Activated CD4-positive, alpha-beta memory T cell treated with anti-CD3 and anti-CD28 coated beads, Interleukin-2, amount 10 ng/mL, durations not matched to agents 7 days and 5 days (primary cell): ENCODE measurements around the gene BICRA. TPM values are rescaled to one million over a fixed set of nuclear protein-coding genes. Genes with fewer than 3 reads are reported as not detected.
"Not testable (repeated sequence)": the region's sequence is repeated elsewhere in the genome, so short reads cannot be mapped to it uniquely, and the experiment has no call there.

Source experiments
- CTCF ChIA-PET: fragments of 350-600 bp; sonication (Branson Sonifier 250); formaldehyde crosslinking; loops from one replicate; lab custom pipeline; 2021; ENCODE audit warnings: antibody characterized with exemption, inconsistent platforms; lab: Charles Lee
- POLR2A ChIA-PET: fragments of 350-600 bp; sonication (Branson Sonifier 250); formaldehyde crosslinking; loops from one replicate; lab custom pipeline; 2021; ENCODE audit warnings: antibody characterized with exemption; lab: Charles Lee
- DNase-seq: peaks from one replicate; pipeline ENCODE4 v3.0.0-alpha.2; 2020
- H3K27ac Mint-ChIP-seq: one replicate; pipeline ENCODE4 v1.8.0; 2021; ENCODE audit warnings: mild to moderate bottlenecking, mixed read lengths
- H3K27me3 Mint-ChIP-seq: one replicate; pipeline ENCODE4 v1.8.0; 2021; ENCODE audit warnings: mixed read lengths
- H3K36me3 Mint-ChIP-seq: one replicate; pipeline ENCODE4 v1.8.0; 2021; ENCODE audit warnings: low read depth, mixed read lengths
- H3K4me1 Mint-ChIP-seq: one replicate; pipeline ENCODE4 v1.8.0; 2021; ENCODE audit warnings: mixed read lengths
- H3K4me3 Mint-ChIP-seq: one replicate; pipeline ENCODE4 v1.8.0; 2021; ENCODE audit warnings: mild to moderate bottlenecking, mixed read lengths
- H3K9me3 Mint-ChIP-seq: one replicate; pipeline ENCODE4 v1.8.0; 2021; ENCODE audit warnings: mixed read lengths
- total RNA-seq, 2 experiments: library from RNA; stranded (reverse); gene quantifications; one replicate each; pipeline ENCODE4 v1.2.3, GENCODE V29; 2021

The BICRA gene
- 10 to 100 TPM; 20.2 to 23.3 TPM for total RNA-seq

DNA sequence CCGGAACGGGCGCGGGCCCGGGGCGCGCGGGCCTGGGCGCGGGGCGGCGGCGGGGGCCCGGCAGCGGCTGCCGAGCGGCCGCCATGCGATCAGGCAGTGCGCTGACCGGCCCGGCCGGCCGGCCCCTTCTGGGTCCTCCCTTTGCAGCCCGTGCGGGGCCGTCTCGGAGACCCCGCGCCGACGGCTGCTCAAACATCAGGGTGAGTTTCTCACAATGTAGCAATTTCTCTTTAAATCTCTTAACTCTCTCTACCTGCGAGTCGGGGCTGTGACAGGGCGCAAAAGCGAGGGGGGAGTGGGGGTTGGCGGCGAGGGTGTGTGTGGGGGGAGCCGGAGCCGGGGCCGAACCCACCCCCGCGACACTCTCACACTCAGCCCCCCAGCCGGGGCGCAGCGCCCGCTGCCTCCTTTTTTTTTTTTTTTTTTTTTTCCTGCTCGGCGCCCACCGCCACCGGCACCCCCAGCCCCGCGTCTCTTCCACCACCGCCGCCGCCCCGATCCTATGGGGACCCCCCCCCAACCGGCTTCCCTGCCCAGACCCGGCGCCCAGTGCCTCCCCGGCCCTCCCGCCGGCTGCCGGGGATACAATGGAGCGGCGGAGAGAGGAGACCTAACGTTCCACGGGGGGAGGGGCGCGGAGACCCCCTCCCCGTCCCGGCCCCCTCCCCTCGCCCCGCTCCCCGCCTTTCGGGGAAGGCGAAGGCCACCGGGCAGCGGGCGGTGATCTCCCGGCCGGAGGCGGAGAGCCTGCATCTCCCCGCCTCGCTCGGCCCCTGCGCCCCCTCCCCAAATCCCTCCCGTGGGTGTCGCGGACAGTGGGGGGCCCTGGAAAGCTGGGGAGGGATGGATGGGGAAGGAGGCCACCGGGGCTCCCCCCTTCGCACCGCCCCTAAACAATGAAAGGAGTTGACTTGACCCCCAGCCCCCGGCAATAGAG, at the start of gene BICRA:
Gene BICRA (plus strand): TSS at position 166 of the 937 bp plus-strand sequence. CDS start 64,441 bp downstream, outside the sequence.
- H3K4me3 Mint-ChIP-seq, result peak within 1 kb of the TSS; percentile 95
- ChIA-PET CTCF (interaction anchor here (1.2 to 2.0 kb wide), 4 partner anchors 9 to 125 kb away, joined by 4 to 13 read pairs (median 6); partner anchors contain the start of genes KPTN and NAPA), POLR2A (interaction anchor here (0.7 to 2.8 kb wide), 16 partner anchors 9 to 1008 kb away, joined by 3 to 46 read pairs (median 6); partner anchors contain the start of genes CALM3, KPTN, NAPA and NOP53)
- peaks cover 15% of the 10 kb centered on the region for H3K36me3 Mint-ChIP-seq
- DNase-seq, result peak; percentile 85
- H3K27me3 Mint-ChIP-seq, result peaks cover under 1% of the 10 kb centered on the region
- peak within 1 kb of the TSS; percentile 95 for H3K27ac Mint-ChIP-seq
- H3K9me3 Mint-ChIP-seq, result no peaks in the 10 kb centered on the region
- peaks cover 28% of the 10 kb centered on the region for H3K4me1 Mint-ChIP-seq

DNA sequence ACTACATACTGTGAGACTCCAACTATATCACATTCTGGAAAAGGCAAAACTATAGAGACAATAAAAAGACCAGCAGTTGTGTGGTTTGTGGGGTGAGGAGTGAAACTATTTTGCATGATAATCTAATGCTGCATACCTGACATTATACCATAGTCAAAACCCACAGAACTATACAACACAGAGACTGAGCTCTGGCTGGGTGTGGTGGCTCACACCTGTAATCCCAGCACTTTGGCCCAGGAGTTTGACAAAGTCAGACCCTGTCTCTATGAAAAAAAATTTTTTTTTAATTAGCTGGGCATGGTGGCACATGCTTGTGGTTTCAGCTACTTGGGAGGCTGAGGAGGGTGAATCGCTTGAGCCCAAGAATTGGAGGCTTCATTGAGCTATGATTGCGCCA, 47.9 kb upstream of the BICRA start:
- DNase-seq, result no peak

GRCh38 chr19:47561440-47562057, 47.4 kb upstream of the BICRA start:
- no peak overlapping the region for H3K4me3 Mint-ChIP-seq
- ChIA-PET CTCF (interaction anchor here (1.5 to 2.1 kb wide), 2 partner anchors 125 to 151 kb away, joined by 3 to 5 read pairs; partner anchors contain the start of gene EHD2), POLR2A (interaction anchor here (1.3 kb wide), 1 partner anchor 39 kb away, joined by 4 read pairs; no protein-coding TSS in a partner anchor)
- H3K27ac Mint-ChIP-seq, result no peak overlapping the region
- H3K9me3 Mint-ChIP-seq, result no peaks in the 10 kb centered on the region
- H3K27me3 Mint-ChIP-seq, result peaks cover 3% of the 10 kb centered on the region
- no peaks in the 10 kb centered on the region for H3K36me3 Mint-ChIP-seq
- peaks cover 5% of the 10 kb centered on the region for H3K4me1 Mint-ChIP-seq
- no peak for DNase-seq

More for the DNA sequence above, 47.9 kb upstream of the BICRA start:
- CTCF ChIA-PET, result interaction anchor here (0.6 to 2.1 kb wide), 3 partner anchors 124 to 307 kb away, joined by 3 to 5 read pairs (median 3); partner anchors contain the start of gene EHD2
- H3K27me3 Mint-ChIP-seq, result peaks cover 3% of the 10 kb centered on the region
- no peaks in the 10 kb centered on the region for H3K9me3 Mint-ChIP-seq
- no peak overlapping the region for H3K4me3 Mint-ChIP-seq
- peaks cover 5% of the 10 kb centered on the region for H3K4me1 Mint-ChIP-seq
- H3K27ac Mint-ChIP-seq, result no peak overlapping the region
- H3K36me3 Mint-ChIP-seq, result no peaks in the 10 kb centered on the region
- POLR2A ChIA-PET, result interaction anchor here (1.3 kb wide), 1 partner anchor 40 kb away, joined by 4 read pairs; no protein-coding TSS in a partner anchor

- Mint-ChIP-seq H3K27me3 (peaks cover 3% of the 10 kb centered on the region), H3K4me1 (peaks cover 5% of the 10 kb centered on the region), H3K9me3 (no peaks in the 10 kb centered on the region), H3K27ac (no peak overlapping the region), H3K36me3 (no peaks in the 10 kb centered on the region), H3K4me3 (no peak overlapping the region)
- DNase-seq, result no peak
- ChIA-PET POLR2A (no interaction called here), CTCF (no interaction called here)
Observed at GRCh38 chr19:47564081-47564480, 44.9 kb upstream of the BICRA start.

DNA sequence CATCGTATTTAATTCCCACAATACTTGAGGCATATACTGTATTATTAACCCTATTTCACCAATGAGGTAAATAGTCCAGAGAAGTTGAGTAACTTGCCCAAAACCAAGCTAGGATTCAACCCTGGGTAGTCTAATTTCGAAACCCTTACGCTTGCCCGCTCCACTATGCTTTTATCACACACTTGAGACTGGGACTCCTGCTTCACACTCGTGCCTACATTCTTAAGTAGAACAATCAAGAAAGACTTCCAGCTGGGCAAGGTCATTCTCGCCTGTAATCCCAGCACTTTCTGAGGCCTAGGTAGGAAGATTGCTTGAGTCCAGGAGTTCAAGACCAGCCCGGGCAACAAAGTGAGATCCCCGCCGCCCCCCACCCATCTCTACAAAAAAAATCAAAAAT, 39.6 kb upstream of the BICRA start:
- H3K9me3 Mint-ChIP-seq, result no peaks in the 10 kb centered on the region
- ChIA-PET POLR2A (no interaction called here), CTCF (no interaction called here)
- peaks cover 15% of the 10 kb centered on the region for H3K27me3 Mint-ChIP-seq
- H3K36me3 Mint-ChIP-seq, result peaks cover 6% of the 10 kb centered on the region
- DNase-seq, result no peak
- no peak overlapping the region for H3K27ac Mint-ChIP-seq
- H3K4me3 Mint-ChIP-seq, result no peak overlapping the region
- peaks cover 11% of the 10 kb centered on the region for H3K4me1 Mint-ChIP-seq

- POLR2A ChIA-PET, result no interaction called here
- Mint-ChIP-seq H3K36me3 (peaks cover 6% of the 10 kb centered on the region), H3K9me3 (no peaks in the 10 kb centered on the region), H3K4me1 (peaks cover 19% of the 10 kb centered on the region), H3K4me3 (no peak overlapping the region), H3K27me3 (peaks cover 15% of the 10 kb centered on the region), H3K27ac (no peak overlapping the region)
- CTCF ChIA-PET, result no interaction called here
- DNase-seq, result no peak
Observed at GRCh38 chr19:47572635-47573034, 36.3 kb upstream of the BICRA start.

DNA sequence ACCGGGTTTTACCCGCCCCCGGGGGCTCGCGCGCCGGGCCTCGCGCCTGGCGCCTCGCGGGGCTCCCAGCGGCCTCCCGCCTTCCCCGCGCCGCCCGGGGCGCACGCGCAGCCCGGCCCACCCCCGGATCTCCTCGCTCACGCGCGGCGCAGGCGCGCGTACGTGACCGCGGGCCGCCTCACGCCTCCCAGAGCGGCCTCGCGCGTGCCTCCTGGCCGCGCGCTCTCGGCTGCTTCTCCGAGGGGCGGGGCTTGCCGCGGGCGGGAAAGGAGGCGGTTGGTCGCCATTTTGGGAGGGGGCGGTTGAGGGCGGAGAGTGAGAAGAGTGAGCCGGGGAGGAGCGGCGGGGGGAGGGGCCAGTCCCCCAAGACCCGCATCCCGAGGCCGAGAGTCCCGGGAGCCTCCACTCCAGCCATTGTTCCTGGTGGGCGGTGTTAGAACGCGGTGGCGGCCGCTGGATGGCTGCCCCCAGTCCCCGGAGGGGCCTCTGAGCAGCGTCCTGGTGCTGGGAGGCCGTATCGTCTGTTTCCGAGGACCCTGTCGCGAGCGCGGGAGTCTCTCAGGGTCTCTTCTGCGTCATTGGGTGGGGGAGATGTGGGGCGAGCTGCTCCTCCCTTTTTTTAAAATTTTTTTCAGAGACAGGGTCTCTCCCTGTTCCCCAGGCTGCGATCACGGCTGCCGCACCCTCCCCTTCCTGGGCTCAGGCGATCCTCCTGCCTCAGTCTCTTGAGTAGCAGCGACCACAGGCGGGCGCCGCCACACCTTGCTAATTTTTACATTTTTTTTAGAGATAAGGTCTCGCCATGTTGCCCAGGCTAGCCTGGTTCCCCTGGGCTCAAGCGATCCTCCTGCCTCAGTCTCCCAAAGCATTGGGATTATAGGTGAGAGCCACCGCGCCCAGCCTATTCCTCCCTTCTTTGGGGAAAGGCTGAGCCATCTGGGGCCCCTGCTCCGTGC, 35.6 kb upstream of the BICRA start, which contains the start of gene ZNF541:
Gene ZNF541 (minus strand): TSS at position 78 of the 956 bp plus-strand sequence. CDS start 17,292 bp downstream, outside the sequence.
- peak within 1 kb of the TSS; percentile 1 for H3K4me3 Mint-ChIP-seq
- H3K27me3 Mint-ChIP-seq, result peaks cover 15% of the 10 kb centered on the region
- DNase-seq, result peak; percentile 76
- H3K9me3 Mint-ChIP-seq, result no peaks in the 10 kb centered on the region
- no peak within 1 kb of the TSS for H3K27ac Mint-ChIP-seq
- ChIA-PET CTCF (interaction anchor here (0.7 kb wide), 1 partner anchor 58 kb away, joined by 3 read pairs; the partner anchor contains the start of gene NAPA), POLR2A (no interaction called here)
- H3K4me1 Mint-ChIP-seq, result peaks cover 22% of the 10 kb centered on the region
- H3K36me3 Mint-ChIP-seq, result peaks cover 6% of the 10 kb centered on the region

- H3K9me3 Mint-ChIP-seq, result no peaks in the 10 kb centered on the region
- no peak for DNase-seq
- CTCF ChIA-PET, result no interaction called here
- POLR2A ChIA-PET, result no interaction called here
- H3K27ac Mint-ChIP-seq, result no peak overlapping the region
- H3K27me3 Mint-ChIP-seq, result no peaks in the 10 kb centered on the region
- H3K4me3 Mint-ChIP-seq, result no peak overlapping the region
- H3K36me3 Mint-ChIP-seq, result no peaks in the 10 kb centered on the region
- peaks cover 35% of the 10 kb centered on the region for H3K4me1 Mint-ChIP-seq
Observed at GRCh38 chr19:47580397-47580796, 28.5 kb upstream of the BICRA start.

DNA sequence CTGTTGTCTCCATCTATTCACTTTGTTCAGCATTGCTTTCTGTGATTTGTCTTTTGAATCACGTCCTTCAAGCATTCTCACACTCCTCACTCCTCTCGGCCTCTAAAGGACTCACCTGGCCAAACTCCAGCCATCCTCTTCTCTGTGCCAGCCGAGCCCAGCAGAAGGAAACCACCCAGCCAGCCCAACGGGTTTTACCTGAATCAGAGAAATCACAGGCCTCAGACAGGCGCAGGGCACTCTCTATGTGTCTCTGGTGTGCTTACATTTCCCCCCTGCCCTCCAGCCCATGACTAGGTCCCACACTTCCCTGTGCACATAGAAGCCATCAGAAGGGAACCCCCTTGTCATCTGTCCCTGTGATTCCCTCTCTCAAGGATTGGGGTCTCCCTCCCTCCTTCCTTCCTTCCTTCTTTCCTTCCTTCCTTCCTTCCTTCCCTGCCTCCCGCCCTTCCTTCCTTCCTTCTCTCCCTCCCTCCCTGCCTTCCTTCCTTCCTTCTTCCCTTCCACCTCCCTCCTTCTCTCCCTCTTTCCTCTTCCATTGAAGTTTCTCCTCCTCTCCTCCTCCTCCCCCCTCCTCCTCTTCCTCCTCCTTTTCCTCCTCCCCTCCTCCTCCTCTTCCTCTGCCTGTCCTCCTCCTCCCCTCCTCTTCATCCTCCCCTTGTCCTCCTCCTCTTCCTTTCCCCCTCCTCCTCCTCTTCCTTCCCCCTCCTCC, 27.2 kb upstream of the BICRA start:
- Mint-ChIP-seq H3K9me3 (peaks cover 9% of the 10 kb centered on the region), H3K27me3 (no peaks in the 10 kb centered on the region), H3K27ac (peak overlapping the region; percentile 58), H3K4me1 (peaks cover 34% of the 10 kb centered on the region), H3K4me3 (no peak overlapping the region), H3K36me3 (no peaks in the 10 kb centered on the region)
- ChIA-PET CTCF (no interaction called here), POLR2A (no interaction called here)
- DNase-seq, result no peak

DNA sequence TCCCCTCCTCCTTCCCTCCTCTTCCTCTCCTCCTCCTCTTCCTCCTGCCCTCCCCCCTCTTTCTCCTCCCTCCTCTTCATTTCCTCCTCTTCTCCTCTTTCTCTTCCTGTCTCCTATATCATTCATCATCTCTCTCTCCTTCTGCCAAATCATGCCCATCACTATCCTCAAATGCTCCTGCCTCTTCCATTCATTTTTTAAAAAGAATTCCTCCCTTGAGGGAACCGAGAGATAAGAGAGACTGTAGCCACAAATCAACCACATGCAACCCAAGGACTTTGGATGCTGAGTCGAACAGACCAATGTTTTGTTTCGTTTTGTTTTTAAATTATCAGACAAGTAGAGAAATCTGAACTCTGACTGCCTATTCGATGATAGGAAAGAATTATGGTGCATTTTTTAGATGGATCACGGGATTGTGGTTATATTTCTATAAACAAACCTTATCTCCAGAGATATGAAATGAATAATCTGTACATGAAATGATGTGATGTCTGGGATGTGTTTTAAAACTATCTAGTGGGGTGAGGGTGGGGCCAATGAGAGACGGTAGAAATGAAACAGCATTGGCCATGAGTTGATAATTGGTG, 26.5 kb upstream of the BICRA start:
- peaks cover 10% of the 10 kb centered on the region for H3K9me3 Mint-ChIP-seq
- H3K4me3 Mint-ChIP-seq, result peak overlapping the region; percentile 40
- CTCF ChIA-PET, result no interaction called here
- H3K27ac Mint-ChIP-seq, result peak overlapping the region; percentile 72
- H3K27me3 Mint-ChIP-seq, result no peaks in the 10 kb centered on the region
- peaks cover 29% of the 10 kb centered on the region for H3K4me1 Mint-ChIP-seq
- no peak for DNase-seq
- POLR2A ChIA-PET, result no interaction called here
- H3K36me3 Mint-ChIP-seq, result no peaks in the 10 kb centered on the region

GRCh38 chr19:47583161-47583560, 25.8 kb upstream of the BICRA start:
- H3K27ac Mint-ChIP-seq, H3K27me3 Mint-ChIP-seq, CTCF ChIA-PET, H3K36me3 Mint-ChIP-seq, DNase-seq, H3K4me3 Mint-ChIP-seq: not testable (repeated sequence)
- POLR2A ChIA-PET, result interaction anchor here (1.1 to 1.2 kb wide), 2 partner anchors 12 to 17 kb away, joined by 3 to 7 read pairs; no protein-coding TSS in a partner anchor
- Mint-ChIP-seq H3K4me1 (peaks cover 24% of the 10 kb centered on the region), H3K9me3 (peaks cover 13% of the 10 kb centered on the region)
